T-helper 2 cell treated with Interferon-gamma antibody and Interleukin-4, amounts not matched to agents 100 ng/mL and 5 ng/mL, for 36 hours (primary cell): Measurements from ENCODE around the gene POR. TPM values are rescaled to one million over a fixed set of nuclear protein-coding genes. Genes with fewer than 3 reads are reported as not detected.
"Not testable (repeated sequence)": the region's sequence is repeated elsewhere in the genome, so short reads cannot be mapped to it uniquely, and the experiment has no call there.

Source experiments
- intact Hi-C: fragments of 100-400 bp; cut with micrococcal nuclease; formaldehyde crosslinking; loops from one replicate; pipeline ENCODE4 v1.15.1; 2023
- total RNA-seq: library from RNA; stranded (reverse); gene quantifications from 2 replicates; pipeline ENCODE4 v1.2.3, GENCODE V29; 2022

Gene POR
- total RNA-seq, 1 donor from 2014 or later = 49.4 TPM

GRCh38 chr7:76016191-76016947, 101.4 kb downstream of the POR start:
- intact Hi-C loops = no loop called here

- intact Hi-C loops = not testable (repeated sequence)
These were observed 103.6 kb downstream of the POR start for GRCh38 chr7:76018520-76018919.

GRCh38 chr7:76020031-76020714, 105.2 kb downstream of the POR start:
- intact Hi-C loops = loop anchor here (1.0 kb wide), 1 partner anchor 154 kb away; no protein-coding TSS in a partner anchor

- intact Hi-C loops = no loop called here
These were observed 107.2 kb downstream of the POR start for GRCh38 chr7:76022026-76022780.

- intact Hi-C loops = no loop called here
These were observed 108.0 kb downstream of the POR start for GRCh38 chr7:76023002-76023401.

GRCh38 chr7:76029682-76030081, 114.7 kb downstream of the POR start:
- intact Hi-C loops = not testable (repeated sequence)

- intact Hi-C loops = no loop called here
These were observed 117.0 kb downstream of the POR start for GRCh38 chr7:76031964-76032363.

Other genes starting within 250 kb of the POR start
- 3.4 and 4.3 TPM in 2 replicates for gene HIP1, start 176.2 kb upstream of the POR start, total RNA-seq
- not detected in 2 replicates for gene CCL26, start 142.9 kb upstream of the POR start, total RNA-seq
- gene CCL24, start 101.3 kb upstream of the POR start, total RNA-seq = not detected in 2 replicates
- gene RHBDD2, start 36.1 kb upstream of the POR start, total RNA-seq = 46.2 and 48.9 TPM in 2 replicates
- gene TMEM120A, start 79.4 kb downstream of the POR start, total RNA-seq = 21.3 and 28.7 TPM in 2 replicates
- gene STYXL1, start 132.8 kb downstream of the POR start, total RNA-seq = 30.2 and 32.2 TPM in 2 replicates
- gene MDH2, start 133.0 kb downstream of the POR start, total RNA-seq = 179 and 182 TPM in 2 replicates